Measurements from ENCODE around the gene ORAI1. TPM values are rescaled to one million over a fixed set of nuclear protein-coding genes. Genes with fewer than 3 reads are reported as not detected.
A peak's percentile ranks its signal among the peaks of the same experiment; 100 is the strongest.
"Not testable (repeated sequence)": the region's sequence is repeated elsewhere in the genome, so short reads cannot be mapped to it uniquely, and the experiment has no call there.

ORAI1 gene
- polyA plus RNA-seq, 4 donors: 16.1 to 51.4 (median 28.7) TPM

DNA sequence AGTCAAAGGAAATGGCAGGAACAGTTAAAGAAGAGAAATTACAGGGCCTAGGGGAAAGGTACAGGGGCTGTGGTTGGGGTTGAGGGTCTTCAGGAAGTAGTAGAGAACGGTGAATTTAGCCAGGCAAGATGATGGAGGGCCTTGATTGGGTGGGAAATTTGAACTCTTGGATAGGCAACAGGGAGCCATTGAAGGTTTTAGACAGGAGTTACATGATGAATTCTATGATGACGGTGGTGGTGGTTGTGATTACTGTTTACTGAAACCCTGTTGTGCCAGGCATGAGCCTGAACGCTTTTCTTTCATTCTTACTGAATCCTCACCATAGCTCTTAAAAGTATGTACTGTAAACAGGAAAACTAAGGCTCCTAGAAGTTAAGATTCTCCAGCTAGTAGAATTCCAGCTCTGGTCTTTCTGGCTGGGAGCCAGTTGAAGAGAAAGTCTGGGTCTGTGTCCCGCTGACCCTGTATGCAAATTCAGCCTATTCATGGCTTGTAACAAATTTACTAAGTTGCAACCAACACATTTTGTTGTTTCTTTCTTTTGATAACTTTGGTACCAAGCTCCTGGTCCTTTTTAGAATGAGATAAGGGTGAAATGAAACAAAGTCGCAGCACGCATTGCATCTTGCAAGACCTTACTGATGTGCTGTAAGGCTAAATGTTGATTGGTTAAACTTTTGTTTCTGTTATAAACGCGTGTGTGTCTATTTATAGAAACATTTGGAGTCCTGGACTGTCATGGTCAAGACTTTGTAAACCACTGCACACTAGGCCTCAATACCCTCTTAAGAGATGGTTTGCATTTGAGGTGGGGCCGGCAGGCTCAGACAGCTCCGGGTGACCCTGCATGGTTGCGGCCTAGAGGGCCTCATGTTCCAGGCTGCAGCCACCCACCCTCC lies 6.0 kb downstream of the ORAI1 start:
- no peak overlapping the region for H3K4me3 ChIP-seq (ENCODE audit: low read depth in 1 of 3, low read length in 3 of 3)
- peaks cover 0 to 58% (median 0%) of the 10 kb centered on the region in 3 donors for H3K36me3 ChIP-seq (ENCODE audit: control insufficient read depth in 3 of 3, insufficient read depth in 2 of 3, low read depth in 1 of 3, low read length in 3 of 3)
- DNase-seq: peak in 1 of 2 donors; percentile 30
- no peaks in the 10 kb centered on the region for H3K9me3 ChIP-seq (ENCODE audit: control insufficient read depth in 2 of 2, insufficient read depth in 1 of 2, low read depth in 1 of 2, low read length in 1 of 2)
- FAIRE-seq: no peak
- no peaks in the 10 kb centered on the region for H3K27me3 ChIP-seq (ENCODE audit: control insufficient read depth in 3 of 3, insufficient read depth in 3 of 3, low read length in 3 of 3)
- H3K27ac ChIP-seq (ENCODE audit: low read depth in 1 of 3, low read length in 2 of 3): peak overlapping the region; percentile 71 to 80 (median 71)
- peaks cover 4 to 47% (median 11%) of the 10 kb centered on the region in 3 donors for H3K4me1 ChIP-seq (ENCODE audit: control insufficient read depth in 3 of 3, insufficient read depth in 2 of 3, low read depth in 1 of 3, low read length in 2 of 3)
- WGBS, 3 donors: 47 to 59% (median 56%) methylated on average over 11 of the region's 11 CpGs

DNA sequence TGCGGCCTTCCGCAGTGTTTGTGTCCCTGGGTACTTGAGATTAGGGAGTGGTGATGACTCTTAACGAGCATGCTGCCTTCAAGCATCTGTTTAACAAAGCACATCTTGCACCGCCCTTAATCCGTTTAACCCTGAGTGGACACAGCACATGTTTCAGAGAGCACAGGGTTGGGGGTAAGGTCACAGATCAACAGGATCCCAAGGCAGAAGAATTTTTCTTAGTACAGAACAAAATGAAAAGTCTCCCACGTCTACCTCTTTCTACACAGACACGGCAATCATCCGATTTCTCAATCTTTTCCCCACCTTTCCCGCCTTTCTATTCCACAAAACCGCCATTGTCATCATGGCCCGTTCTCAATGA lies 7.5 kb downstream of the ORAI1 start:
- WGBS, 3 donors: 89 to 93% (median 90%) methylated on average over 3 to 5 of the region's 11 CpGs
- H3K27me3 ChIP-seq (ENCODE audit: control insufficient read depth in 3 of 3, insufficient read depth in 3 of 3, low read length in 3 of 3); DNase-seq; H3K4me3 ChIP-seq (ENCODE audit: low read depth in 1 of 3, low read length in 3 of 3); H3K27ac ChIP-seq (ENCODE audit: low read depth in 1 of 3, low read length in 2 of 3); H3K9me3 ChIP-seq (ENCODE audit: control insufficient read depth in 2 of 2, insufficient read depth in 1 of 2, low read depth in 1 of 2, low read length in 1 of 2); FAIRE-seq: not testable (repeated sequence)
- H3K36me3 ChIP-seq (ENCODE audit: control insufficient read depth in 3 of 3, insufficient read depth in 2 of 3, low read depth in 1 of 3, low read length in 3 of 3): peaks cover 0 to 69% (median 0%) of the 10 kb centered on the region in 3 donors
- peaks cover 4 to 42% (median 11%) of the 10 kb centered on the region in 3 donors for H3K4me1 ChIP-seq (ENCODE audit: control insufficient read depth in 3 of 3, insufficient read depth in 2 of 3, low read depth in 1 of 3, low read length in 2 of 3)

DNA sequence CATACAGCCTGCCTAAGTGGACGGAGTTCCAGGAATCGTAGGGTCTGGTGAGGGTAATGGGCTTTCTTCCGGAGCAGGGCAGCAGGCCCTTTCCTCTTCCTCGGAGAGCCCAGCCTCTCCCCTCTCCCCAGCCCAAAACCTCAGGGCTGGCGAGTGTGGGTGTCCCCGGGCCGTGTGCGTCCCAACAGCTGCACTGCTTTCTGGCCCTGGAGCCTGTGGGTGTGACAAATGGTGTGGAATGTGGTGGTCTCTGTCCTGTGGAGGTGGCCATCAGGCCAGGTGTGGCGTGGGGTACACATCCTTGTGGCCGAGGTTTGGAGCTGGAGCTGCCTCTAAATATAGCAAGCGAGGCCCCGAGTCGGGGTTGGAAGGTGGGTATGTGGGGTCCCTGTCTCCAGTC lies 8.5 kb downstream of the ORAI1 start:
- Histone ChIP-seq H3K27ac (ENCODE audit: low read depth in 1 of 3, low read length in 2 of 3) (no peak overlapping the region), H3K9me3 (ENCODE audit: control insufficient read depth in 2 of 2, insufficient read depth in 1 of 2, low read depth in 1 of 2, low read length in 1 of 2) (no peaks in the 10 kb centered on the region), H3K27me3 (ENCODE audit: control insufficient read depth in 3 of 3, insufficient read depth in 3 of 3, low read length in 3 of 3) (no peaks in the 10 kb centered on the region), H3K4me1 (ENCODE audit: control insufficient read depth in 3 of 3, insufficient read depth in 2 of 3, low read depth in 1 of 3, low read length in 2 of 3) (peaks cover 0 to 31% (median 5%) of the 10 kb centered on the region in 3 donors), H3K4me3 (ENCODE audit: low read depth in 1 of 3, low read length in 3 of 3) (no peak overlapping the region), H3K36me3 (ENCODE audit: control insufficient read depth in 3 of 3, insufficient read depth in 2 of 3, low read depth in 1 of 3, low read length in 3 of 3) (peaks cover 0 to 67% (median 0%) of the 10 kb centered on the region in 3 donors)
- WGBS, 3 donors: 83 to 91% (median 83%) methylated on average over 11 to 13 of the region's 13 CpGs
- DNase-seq (no peak), FAIRE-seq (no peak)

DNA sequence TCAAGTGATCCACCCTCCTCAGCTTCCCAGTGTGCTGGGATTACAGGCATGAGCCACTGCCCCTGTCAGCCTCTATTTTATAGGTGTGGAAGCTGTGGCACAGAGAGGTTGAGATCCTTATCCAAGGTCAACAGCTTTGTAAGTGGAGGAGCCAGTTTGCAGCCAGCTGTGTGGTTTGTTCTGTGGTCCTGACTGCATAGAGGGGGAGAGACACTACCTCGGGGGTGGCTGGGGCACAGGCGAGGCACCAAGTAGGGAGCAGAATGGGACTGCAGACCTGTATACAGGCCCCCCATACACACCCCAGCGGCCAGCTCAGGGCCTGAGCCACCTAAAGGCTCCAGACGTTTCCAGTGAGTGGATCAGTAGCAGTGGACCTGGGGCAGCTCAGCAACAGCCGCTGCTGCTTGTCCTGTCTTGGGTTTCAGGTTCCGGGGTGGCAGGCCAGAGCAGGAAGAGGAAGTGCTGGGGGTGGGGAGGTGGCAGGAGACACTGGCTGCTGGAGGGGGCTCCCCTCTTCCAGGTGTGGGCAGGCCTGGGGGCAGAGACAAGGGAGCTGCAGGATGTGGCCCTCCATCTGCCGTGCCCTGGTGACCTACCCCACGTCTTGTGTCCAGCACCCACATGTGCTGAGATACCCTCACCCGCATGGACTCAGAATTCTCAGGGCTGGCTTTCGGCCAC lies 11.0 kb downstream of the ORAI1 start:
- Histone ChIP-seq H3K27ac (ENCODE audit: low read depth in 1 of 3, low read length in 2 of 3) (peak overlapping the region in 1 of 3 donors; percentile 59), H3K4me3 (ENCODE audit: low read depth in 1 of 3, low read length in 3 of 3) (no peak overlapping the region), H3K27me3 (ENCODE audit: control insufficient read depth in 3 of 3, insufficient read depth in 3 of 3, low read length in 3 of 3) (no peaks in the 10 kb centered on the region), H3K4me1 (ENCODE audit: control insufficient read depth in 3 of 3, insufficient read depth in 2 of 3, low read depth in 1 of 3, low read length in 2 of 3) (peaks cover 0 to 10% (median 2%) of the 10 kb centered on the region in 3 donors), H3K9me3 (ENCODE audit: control insufficient read depth in 2 of 2, insufficient read depth in 1 of 2, low read depth in 1 of 2, low read length in 1 of 2) (no peaks in the 10 kb centered on the region), H3K36me3 (ENCODE audit: control insufficient read depth in 3 of 3, insufficient read depth in 2 of 3, low read depth in 1 of 3, low read length in 3 of 3) (peaks cover 0 to 77% (median 2%) of the 10 kb centered on the region in 3 donors)
- DNase-seq: peak in 1 of 2 donors; percentile 35
- no peak for FAIRE-seq
- WGBS, 3 donors: 57 to 70% (median 59%) methylated on average over 10 of the region's 10 CpGs

DNA sequence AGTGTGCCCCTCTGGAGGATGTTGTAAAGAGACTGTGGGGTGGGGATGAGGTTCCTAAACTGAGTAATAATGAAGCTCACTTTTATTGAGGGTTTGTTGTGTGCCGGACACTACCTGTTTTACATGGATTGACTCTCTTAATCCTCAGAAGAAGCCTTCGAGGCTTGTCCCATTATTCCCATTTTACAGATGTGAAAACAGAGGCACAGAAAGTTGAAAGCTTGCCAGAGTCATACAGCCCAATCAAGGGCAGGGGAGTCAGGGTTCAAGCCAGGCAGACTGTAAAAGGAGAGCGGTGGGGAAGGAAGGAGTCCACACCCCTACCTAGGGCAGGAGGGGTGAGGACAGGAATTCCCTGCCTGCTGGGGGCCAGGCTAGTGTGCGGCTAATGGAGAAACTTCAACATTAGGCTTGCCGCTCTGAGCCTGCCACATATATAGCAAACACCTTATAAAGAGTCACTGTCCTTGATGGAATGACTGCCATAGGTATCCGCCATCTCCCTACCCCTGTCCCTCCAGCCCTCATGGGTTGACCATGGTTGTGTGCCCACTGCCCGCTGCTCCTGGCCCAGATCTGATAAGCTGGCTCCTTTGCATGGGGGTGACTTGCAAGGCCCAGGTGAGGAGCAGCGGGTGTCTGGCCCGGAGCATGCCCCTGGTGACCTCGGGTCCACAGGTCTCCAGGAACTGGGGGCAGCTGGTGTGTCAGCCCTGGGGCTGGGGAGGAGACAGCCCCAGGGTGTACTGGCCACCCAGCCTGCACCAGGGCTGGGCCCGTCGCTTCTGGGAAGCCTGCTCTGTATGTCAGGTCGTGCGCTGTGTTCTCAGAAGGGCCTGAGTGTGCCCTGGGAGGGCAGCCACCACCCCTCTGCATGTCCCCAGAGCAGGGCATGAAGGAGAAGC lies 12.2 kb downstream of the ORAI1 start:
- Histone ChIP-seq H3K27ac (ENCODE audit: low read depth in 1 of 3, low read length in 2 of 3) (no peak overlapping the region), H3K27me3 (ENCODE audit: control insufficient read depth in 3 of 3, insufficient read depth in 3 of 3, low read length in 3 of 3) (no peaks in the 10 kb centered on the region), H3K9me3 (ENCODE audit: control insufficient read depth in 2 of 2, insufficient read depth in 1 of 2, low read depth in 1 of 2, low read length in 1 of 2) (no peaks in the 10 kb centered on the region), H3K4me3 (ENCODE audit: low read depth in 1 of 3, low read length in 3 of 3) (no peak overlapping the region), H3K36me3 (ENCODE audit: control insufficient read depth in 3 of 3, insufficient read depth in 2 of 3, low read depth in 1 of 3, low read length in 3 of 3) (peaks cover 0 to 78% (median 2%) of the 10 kb centered on the region in 3 donors), H3K4me1 (ENCODE audit: control insufficient read depth in 3 of 3, insufficient read depth in 2 of 3, low read depth in 1 of 3, low read length in 2 of 3) (no peaks in the 10 kb centered on the region)
- FAIRE-seq (no peak), DNase-seq (peak in 1 of 2 donors; percentile 20)
- WGBS, 3 donors: 67 to 85% (median 76%) methylated on average over 14 of the region's 14 CpGs

DNA sequence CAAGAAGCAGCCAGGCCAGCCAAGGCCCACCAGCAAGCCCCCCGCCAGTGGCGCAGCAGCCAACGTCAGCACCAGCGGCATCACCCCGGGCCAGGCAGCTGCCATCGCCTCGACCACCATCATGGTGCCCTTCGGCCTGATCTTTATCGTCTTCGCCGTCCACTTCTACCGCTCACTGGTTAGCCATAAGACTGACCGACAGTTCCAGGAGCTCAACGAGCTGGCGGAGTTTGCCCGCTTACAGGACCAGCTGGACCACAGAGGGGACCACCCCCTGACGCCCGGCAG lies 15.0 kb downstream of the ORAI1 start:
- DNase-seq (no peak), FAIRE-seq (no peak)
- Histone ChIP-seq H3K36me3 (ENCODE audit: control insufficient read depth in 3 of 3, insufficient read depth in 2 of 3, low read depth in 1 of 3, low read length in 3 of 3) (peaks cover 0 to 75% (median 2%) of the 10 kb centered on the region in 3 donors), H3K9me3 (ENCODE audit: control insufficient read depth in 2 of 2, insufficient read depth in 1 of 2, low read depth in 1 of 2, low read length in 1 of 2) (no peaks in the 10 kb centered on the region), H3K4me3 (ENCODE audit: low read depth in 1 of 3, low read length in 3 of 3) (no peak overlapping the region), H3K27ac (ENCODE audit: low read depth in 1 of 3, low read length in 2 of 3) (no peak overlapping the region), H3K27me3 (ENCODE audit: control insufficient read depth in 3 of 3, insufficient read depth in 3 of 3, low read length in 3 of 3) (no peaks in the 10 kb centered on the region), H3K4me1 (ENCODE audit: control insufficient read depth in 3 of 3, insufficient read depth in 2 of 3, low read depth in 1 of 3, low read length in 2 of 3) (no peaks in the 10 kb centered on the region)
- WGBS, 3 donors: 94 to 95% (median 95%) methylated on average over 18 of the region's 18 CpGs

DNA sequence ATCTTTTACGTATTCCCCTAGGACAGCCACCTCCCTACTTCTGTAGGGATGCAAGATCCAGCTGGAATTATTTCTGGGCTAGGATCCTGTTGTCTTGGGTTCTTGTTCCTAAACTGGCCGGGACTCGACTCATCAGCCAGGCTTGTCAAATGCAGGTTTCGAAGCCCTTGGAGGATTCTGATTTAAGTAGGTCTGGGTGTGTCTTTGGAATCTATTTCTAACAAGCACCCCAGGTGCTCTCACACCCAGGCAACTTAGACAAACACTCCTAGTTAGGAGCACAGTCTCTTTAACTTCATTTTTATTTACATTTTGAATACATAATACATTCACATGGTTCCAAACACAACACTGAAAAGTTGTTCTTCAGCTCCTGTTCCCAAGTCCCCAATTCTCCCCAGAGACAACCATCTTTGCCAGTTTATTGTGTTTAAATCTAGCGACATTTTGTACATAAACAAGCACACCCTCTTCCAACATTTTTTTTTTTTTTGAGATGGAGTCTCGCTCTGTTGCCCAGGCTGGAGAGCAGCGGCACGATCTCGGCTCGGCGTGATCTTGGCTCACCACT lies 22.2 kb downstream of the ORAI1 start:
- Histone ChIP-seq H3K4me1 (ENCODE audit: control insufficient read depth in 3 of 3, insufficient read depth in 2 of 3, low read depth in 1 of 3, low read length in 2 of 3) (no peaks in the 10 kb centered on the region), H3K36me3 (ENCODE audit: control insufficient read depth in 3 of 3, insufficient read depth in 2 of 3, low read depth in 1 of 3, low read length in 3 of 3) (peaks cover 0 to 57% (median 0%) of the 10 kb centered on the region in 3 donors), H3K27ac (ENCODE audit: low read depth in 1 of 3, low read length in 2 of 3) (no peak overlapping the region), H3K4me3 (ENCODE audit: low read depth in 1 of 3, low read length in 3 of 3) (no peak overlapping the region), H3K27me3 (ENCODE audit: control insufficient read depth in 3 of 3, insufficient read depth in 3 of 3, low read length in 3 of 3) (no peaks in the 10 kb centered on the region), H3K9me3 (ENCODE audit: control insufficient read depth in 2 of 2, insufficient read depth in 1 of 2, low read depth in 1 of 2, low read length in 1 of 2) (no peaks in the 10 kb centered on the region)
- WGBS, 3 donors: 93 to 95% (median 93%) methylated on average over 11 of the region's 11 CpGs
- FAIRE-seq (no peak), DNase-seq (no peak)

DNA sequence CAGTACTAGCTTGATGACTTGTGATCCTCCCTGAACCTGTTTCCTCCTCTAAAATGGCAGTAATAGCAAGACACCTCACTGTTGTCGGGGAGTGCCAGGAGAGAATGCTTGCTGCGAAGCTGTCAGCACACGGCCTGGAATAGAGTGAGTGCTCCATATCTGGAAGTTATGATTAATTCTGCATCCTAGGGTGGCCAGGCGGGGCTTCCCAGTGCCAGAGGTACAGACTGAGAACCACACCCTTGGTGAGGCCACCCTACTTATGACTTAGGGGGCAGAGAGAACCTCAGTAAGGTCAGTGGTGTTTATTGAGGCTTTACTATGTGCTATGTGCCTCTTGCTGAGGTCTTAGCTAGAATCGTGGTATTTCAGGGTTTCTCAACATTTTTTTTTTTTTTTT lies 23.0 kb downstream of the ORAI1 start:
- 79 to 85% (median 82%) methylated on average over 5 of the region's 5 CpGs for WGBS, 3 donors
- H3K4me3 ChIP-seq (ENCODE audit: low read depth in 1 of 3, low read length in 3 of 3): no peak overlapping the region
- H3K27me3 ChIP-seq (ENCODE audit: control insufficient read depth in 3 of 3, insufficient read depth in 3 of 3, low read length in 3 of 3): no peaks in the 10 kb centered on the region
- no peaks in the 10 kb centered on the region for H3K9me3 ChIP-seq (ENCODE audit: control insufficient read depth in 2 of 2, insufficient read depth in 1 of 2, low read depth in 1 of 2, low read length in 1 of 2)
- no peak for DNase-seq
- peaks cover 0 to 51% (median 0%) of the 10 kb centered on the region in 3 donors for H3K36me3 ChIP-seq (ENCODE audit: control insufficient read depth in 3 of 3, insufficient read depth in 2 of 3, low read depth in 1 of 3, low read length in 3 of 3)
- H3K27ac ChIP-seq (ENCODE audit: low read depth in 1 of 3, low read length in 2 of 3): no peak overlapping the region
- no peaks in the 10 kb centered on the region for H3K4me1 ChIP-seq (ENCODE audit: control insufficient read depth in 3 of 3, insufficient read depth in 2 of 3, low read depth in 1 of 3, low read length in 2 of 3)
- FAIRE-seq: no peak
